HepG2 (cell line): ENCODE data around the gene ZNFX1. TPM values are rescaled to one million over a fixed set of nuclear protein-coding genes. Genes with fewer than 3 reads are reported as not detected.

ENCODE experiments used
- CAMTA2 ChIP-seq: sonication (generic); formaldehyde crosslinking; IDR thresholded peaks from 2 replicates; pipeline ENCODE4 v1.4.0; 2020; ENCODE audit warnings: mild to moderate bottlenecking, missing genetic modification reagents, borderline replicate concordance
- HNRNPLL ChIP-seq: fragments of 200-400 bp; formaldehyde crosslinking; IDR thresholded peaks from 2 replicates; pipeline ENCODE4 v1.6.1; 2017; ENCODE audit warnings: mild to moderate bottlenecking, low read depth, low read length; ENCODE audit not compliant: poor library complexity, severe bottlenecking
- MIER2 ChIP-seq: IDR thresholded peaks from 2 replicates; pipeline ENCODE4 v1.6.1; 2016; ENCODE audit warnings: missing biosample characterization, missing genetic modification reagents
- PHF20 ChIP-seq: sonication (generic); formaldehyde crosslinking; IDR thresholded peaks from 2 replicates; pipeline ENCODE4 v1.5.0; 2020; ENCODE audit warnings: mild to moderate bottlenecking, missing genetic modification reagents
- RFX1 ChIP-seq: fragments of 450-650 bp; IDR thresholded peaks from 2 replicates; pipeline ENCODE4 v1.6.1; 2017
- ZSCAN30 ChIP-seq: sonication (generic); formaldehyde crosslinking; IDR thresholded peaks from 2 replicates; pipeline ENCODE4 v1.5.0; 2020; ENCODE audit warnings: mild to moderate bottlenecking, missing genetic modification reagents
- ZZZ3 ChIP-seq: sonication (generic); formaldehyde crosslinking; IDR thresholded peaks from 2 replicates; pipeline ENCODE4 v1.4.0; 2020; ENCODE audit warnings: missing genetic modification reagents, mild to moderate bottlenecking, borderline replicate concordance
- polyA plus RNA-seq, 8 experiments: library from polyadenylated mRNA; depleted of rRNA in 3 of 8; stranded (reverse) in 7 of 8; unstranded in 1 of 8; fragments of >200 nt; fragmentation: Illumina TruSeq in 4 of 8; extraction: Trizol in 4 of 8; gene quantifications; 2 replicates each; pipeline versions ENCODE4 v1.2.1 to v1.2.3, GENCODE V29; 2011 to 2016; ENCODE audit warnings: low read depth in 4 of 8, missing spikeins in 1 of 8, mixed read lengths in 1 of 8; ENCODE audit not compliant: insufficient read depth in 1 of 8
- total RNA-seq, 5 experiments: library from RNA; depleted of rRNA; stranded (reverse); fragments of >200 nt; fragmentation: Illumina TruSeq; extraction: Trizol; gene quantifications; 2 replicates each; pipeline ENCODE4 v1.2.3, GENCODE V29; 2016; ENCODE audit warnings: low read depth in 1 of 5
- TF ChIP-seq, protein P1 (sequence below), 2 experiments: fragments of 450-650 bp in 1 of 2; sonication (generic) in 1 of 2; formaldehyde crosslinking in 1 of 2; IDR thresholded peaks; 2 replicates each; pipeline versions ENCODE4 v1.6.1 to v1.8.0; 2016 to 2022; ENCODE audit warnings: antibody characterized with exemption in 1 of 2, mild to moderate bottlenecking in 1 of 2, missing genetic modification reagents in 1 of 2
- TF ChIP-seq, protein P2 (sequence below): sonication (generic); formaldehyde crosslinking; IDR thresholded peaks from 2 replicates; pipeline ENCODE4 v1.8.1; 2023; ENCODE audit warnings: missing genetic modification reagents, inconsistent platforms, borderline replicate concordance
- TF ChIP-seq, protein P3 (sequence below), 2 experiments: IDR thresholded peaks; 2 replicates each; pipeline ENCODE4 v1.6.1; 2011 to 2012; ENCODE audit warnings: low read length in 2 of 2, borderline replicate concordance in 1 of 2, low read depth in 1 of 2, mild to moderate bottlenecking in 1 of 2, moderate library complexity in 1 of 2
- TF ChIP-seq, protein P4 (sequence below): fragments of 450-650 bp; IDR thresholded peaks from 2 replicates; pipeline ENCODE4 v1.6.1; 2017

The ZNFX1 gene
- total and polyA plus RNA-seq, 2 of the 13 experiments (the other 11 are each of a cell fraction or from before 2014, with no cell fraction given): 2.9 to 11.1 TPM

DNA sequence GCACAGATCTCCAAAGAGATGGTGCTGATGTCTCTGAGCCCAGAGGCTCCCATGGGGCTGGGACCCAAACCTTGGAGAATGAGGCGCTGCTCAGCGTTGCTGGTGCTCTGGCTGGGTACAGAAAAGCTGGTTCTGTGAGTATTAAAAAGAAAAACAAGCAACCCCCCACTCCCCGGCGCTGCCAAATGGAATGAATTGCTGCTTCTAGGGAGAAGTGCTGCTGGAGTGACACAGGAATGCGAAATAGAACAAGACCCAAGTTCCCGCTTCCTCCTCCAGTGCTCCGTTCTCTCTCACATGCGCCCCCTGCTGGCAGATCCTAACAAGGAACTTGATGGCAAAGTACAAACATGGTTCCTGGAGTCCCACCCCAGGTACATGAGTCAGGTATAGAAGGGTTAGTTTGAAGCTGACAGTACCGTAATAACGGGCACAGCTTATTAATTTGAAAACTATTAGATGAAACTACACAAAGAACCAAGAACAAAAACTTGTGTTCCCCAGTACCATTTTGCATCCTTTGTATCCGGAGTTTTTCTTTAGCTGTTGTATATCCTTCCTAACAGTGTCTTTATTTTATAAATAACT lies 60.8 kb downstream of the ZNFX1 start (continued):
- TF ChIP-seq, protein P1, sequence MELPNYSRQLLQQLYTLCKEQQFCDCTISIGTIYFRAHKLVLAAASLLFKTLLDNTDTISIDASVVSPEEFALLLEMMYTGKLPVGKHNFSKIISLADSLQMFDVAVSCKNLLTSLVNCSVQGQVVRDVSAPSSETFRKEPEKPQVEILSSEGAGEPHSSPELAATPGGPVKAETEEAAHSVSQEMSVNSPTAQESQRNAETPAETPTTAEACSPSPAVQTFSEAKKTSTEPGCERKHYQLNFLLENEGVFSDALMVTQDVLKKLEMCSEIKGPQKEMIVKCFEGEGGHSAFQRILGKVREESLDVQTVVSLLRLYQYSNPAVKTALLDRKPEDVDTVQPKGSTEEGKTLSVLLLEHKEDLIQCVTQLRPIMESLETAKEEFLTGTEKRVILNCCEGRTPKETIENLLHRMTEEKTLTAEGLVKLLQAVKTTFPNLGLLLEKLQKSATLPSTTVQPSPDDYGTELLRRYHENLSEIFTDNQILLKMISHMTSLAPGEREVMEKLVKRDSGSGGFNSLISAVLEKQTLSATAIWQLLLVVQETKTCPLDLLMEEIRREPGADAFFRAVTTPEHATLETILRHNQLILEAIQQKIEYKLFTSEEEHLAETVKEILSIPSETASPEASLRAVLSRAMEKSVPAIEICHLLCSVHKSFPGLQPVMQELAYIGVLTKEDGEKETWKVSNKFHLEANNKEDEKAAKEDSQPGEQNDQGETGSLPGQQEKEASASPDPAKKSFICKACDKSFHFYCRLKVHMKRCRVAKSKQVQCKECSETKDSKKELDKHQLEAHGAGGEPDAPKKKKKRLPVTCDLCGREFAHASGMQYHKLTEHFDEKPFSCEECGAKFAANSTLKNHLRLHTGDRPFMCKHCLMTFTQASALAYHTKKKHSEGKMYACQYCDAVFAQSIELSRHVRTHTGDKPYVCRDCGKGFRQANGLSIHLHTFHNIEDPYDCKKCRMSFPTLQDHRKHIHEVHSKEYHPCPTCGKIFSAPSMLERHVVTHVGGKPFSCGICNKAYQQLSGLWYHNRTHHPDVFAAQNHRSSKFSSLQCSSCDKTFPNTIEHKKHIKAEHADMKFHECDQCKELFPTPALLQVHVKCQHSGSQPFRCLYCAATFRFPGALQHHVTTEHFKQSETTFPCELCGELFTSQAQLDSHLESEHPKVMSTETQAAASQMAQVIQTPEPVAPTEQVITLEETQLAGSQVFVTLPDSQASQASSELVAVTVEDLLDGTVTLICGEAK (IDR thresholded peaks at IDR 0.05): no peak
- TF ChIP-seq, protein P1 (CRISPR knock-in tag; IDR thresholded peaks at IDR 0.05): no peak
- TF ChIP-seq MIER2 (CRISPR knock-in tag): 0 out of 2 replicates have a peak, but pooled peaks have one; percentile 64
- TF ChIP-seq CAMTA2: no peak
- no peak for TF ChIP-seq RFX1
- TF ChIP-seq ZZZ3 (CRISPR knock-in tag): no peak
- no peak for TF ChIP-seq PHF20 (CRISPR knock-in tag)
- no peak for TF ChIP-seq ZSCAN30 (CRISPR knock-in tag)
- TF ChIP-seq, protein P2, sequence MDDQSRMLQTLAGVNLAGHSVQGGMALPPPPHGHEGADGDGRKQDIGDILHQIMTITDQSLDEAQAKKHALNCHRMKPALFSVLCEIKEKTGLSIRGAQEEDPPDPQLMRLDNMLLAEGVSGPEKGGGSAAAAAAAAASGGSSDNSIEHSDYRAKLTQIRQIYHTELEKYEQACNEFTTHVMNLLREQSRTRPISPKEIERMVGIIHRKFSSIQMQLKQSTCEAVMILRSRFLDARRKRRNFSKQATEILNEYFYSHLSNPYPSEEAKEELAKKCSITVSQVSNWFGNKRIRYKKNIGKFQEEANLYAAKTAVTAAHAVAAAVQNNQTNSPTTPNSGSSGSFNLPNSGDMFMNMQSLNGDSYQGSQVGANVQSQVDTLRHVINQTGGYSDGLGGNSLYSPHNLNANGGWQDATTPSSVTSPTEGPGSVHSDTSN: no peak
- TF ChIP-seq, protein P3, sequence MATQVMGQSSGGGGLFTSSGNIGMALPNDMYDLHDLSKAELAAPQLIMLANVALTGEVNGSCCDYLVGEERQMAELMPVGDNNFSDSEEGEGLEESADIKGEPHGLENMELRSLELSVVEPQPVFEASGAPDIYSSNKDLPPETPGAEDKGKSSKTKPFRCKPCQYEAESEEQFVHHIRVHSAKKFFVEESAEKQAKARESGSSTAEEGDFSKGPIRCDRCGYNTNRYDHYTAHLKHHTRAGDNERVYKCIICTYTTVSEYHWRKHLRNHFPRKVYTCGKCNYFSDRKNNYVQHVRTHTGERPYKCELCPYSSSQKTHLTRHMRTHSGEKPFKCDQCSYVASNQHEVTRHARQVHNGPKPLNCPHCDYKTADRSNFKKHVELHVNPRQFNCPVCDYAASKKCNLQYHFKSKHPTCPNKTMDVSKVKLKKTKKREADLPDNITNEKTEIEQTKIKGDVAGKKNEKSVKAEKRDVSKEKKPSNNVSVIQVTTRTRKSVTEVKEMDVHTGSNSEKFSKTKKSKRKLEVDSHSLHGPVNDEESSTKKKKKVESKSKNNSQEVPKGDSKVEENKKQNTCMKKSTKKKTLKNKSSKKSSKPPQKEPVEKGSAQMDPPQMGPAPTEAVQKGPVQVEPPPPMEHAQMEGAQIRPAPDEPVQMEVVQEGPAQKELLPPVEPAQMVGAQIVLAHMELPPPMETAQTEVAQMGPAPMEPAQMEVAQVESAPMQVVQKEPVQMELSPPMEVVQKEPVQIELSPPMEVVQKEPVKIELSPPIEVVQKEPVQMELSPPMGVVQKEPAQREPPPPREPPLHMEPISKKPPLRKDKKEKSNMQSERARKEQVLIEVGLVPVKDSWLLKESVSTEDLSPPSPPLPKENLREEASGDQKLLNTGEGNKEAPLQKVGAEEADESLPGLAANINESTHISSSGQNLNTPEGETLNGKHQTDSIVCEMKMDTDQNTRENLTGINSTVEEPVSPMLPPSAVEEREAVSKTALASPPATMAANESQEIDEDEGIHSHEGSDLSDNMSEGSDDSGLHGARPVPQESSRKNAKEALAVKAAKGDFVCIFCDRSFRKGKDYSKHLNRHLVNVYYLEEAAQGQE (IDR thresholded peaks at IDR 0.05; ENCODE audit: borderline replicate concordance in 1 of 2, low read depth in 1 of 2, low read length in 2 of 2): no peak
- no peak for TF ChIP-seq HNRNPLL
- TF ChIP-seq, protein P4, sequence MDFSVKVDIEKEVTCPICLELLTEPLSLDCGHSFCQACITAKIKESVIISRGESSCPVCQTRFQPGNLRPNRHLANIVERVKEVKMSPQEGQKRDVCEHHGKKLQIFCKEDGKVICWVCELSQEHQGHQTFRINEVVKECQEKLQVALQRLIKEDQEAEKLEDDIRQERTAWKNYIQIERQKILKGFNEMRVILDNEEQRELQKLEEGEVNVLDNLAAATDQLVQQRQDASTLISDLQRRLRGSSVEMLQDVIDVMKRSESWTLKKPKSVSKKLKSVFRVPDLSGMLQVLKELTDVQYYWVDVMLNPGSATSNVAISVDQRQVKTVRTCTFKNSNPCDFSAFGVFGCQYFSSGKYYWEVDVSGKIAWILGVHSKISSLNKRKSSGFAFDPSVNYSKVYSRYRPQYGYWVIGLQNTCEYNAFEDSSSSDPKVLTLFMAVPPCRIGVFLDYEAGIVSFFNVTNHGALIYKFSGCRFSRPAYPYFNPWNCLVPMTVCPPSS: no peak
